ENCODE measurements around the gene COL11A2. TPM values are rescaled to one million over a fixed set of nuclear protein-coding genes. Genes with fewer than 3 reads are reported as not detected.

Gene COL11A2
- total and polyA plus RNA-seq, 2 of the 13 experiments (the other 11 are each of a cell fraction or from before 2014, with no cell fraction given): 0.55 TPM

GRCh38 chr6:33200219-33201146, 8.2 kb upstream of the COL11A2 start, which contains the start of the genes RXRB and SLC39A7 (continued):
- peak; percentile 60 for TF ChIP-seq SKIL (CRISPR knock-in tag; IDR thresholded peaks at IDR 0.05; ENCODE audit: borderline replicate concordance)
- peak; percentile 73 for TF ChIP-seq SMAD3 (CRISPR knock-in tag; IDR thresholded peaks at IDR 0.05)
- TF ChIP-seq SP4 (CRISPR knock-in tag; IDR thresholded peaks at IDR 0.05): peak; percentile 80
- no peak for TF ChIP-seq NPAS2 (CRISPR knock-in tag; IDR thresholded peaks at IDR 0.05; ENCODE audit: borderline replicate concordance)
- 0 out of 2 replicates have a peak, but pooled peaks have one; percentile 29 for TF ChIP-seq TEF (CRISPR knock-in tag; IDR thresholded peaks at IDR 0.05)
- no peak for TF ChIP-seq CSRNP2 (CRISPR knock-in tag; conservative IDR thresholded peaks at IDR 0.05; ENCODE audit: low read depth)
- TF ChIP-seq E2F5 (CRISPR knock-in tag; conservative IDR thresholded peaks at IDR 0.05): 0 out of 2 replicates have a peak, but pooled peaks have one; percentile 47
- TF ChIP-seq TARDBP (CRISPR knock-in tag; IDR thresholded peaks at IDR 0.05): no peak; the same call in none of the 2 replicates
- TF ChIP-seq HDAC1 (CRISPR knock-in tag; IDR thresholded peaks at IDR 0.05): peak; percentile 92
- TF ChIP-seq BCL3 (CRISPR knock-in tag; IDR thresholded peaks at IDR 0.05): peak; percentile 89; the same call in 1 of the 2 replicates
- TF ChIP-seq HOMEZ (CRISPR knock-in tag; IDR thresholded peaks at IDR 0.05; ENCODE audit: low read depth): peak; percentile 60; the same call in 1 of the 2 replicates
- no peak; the same call in 1 of the 2 replicates for TF ChIP-seq ZBTB49 (CRISPR knock-in tag; IDR thresholded peaks at IDR 0.05; ENCODE audit: borderline replicate concordance)
- peak; percentile 51; the same call in 1 of the 2 replicates for TF ChIP-seq ELF3 (CRISPR knock-in tag; IDR thresholded peaks at IDR 0.05)
- TF ChIP-seq ZNF263 (CRISPR knock-in tag; IDR thresholded peaks at IDR 0.05): peak; percentile 65
- TF ChIP-seq ZMYM2 (CRISPR knock-in tag; IDR thresholded peaks at IDR 0.05): peak; percentile 66; the same call in 1 of the 2 replicates
- TF ChIP-seq ZBTB1 (CRISPR knock-in tag; IDR thresholded peaks at IDR 0.05; ENCODE audit: borderline replicate concordance): no peak
